ENCODE measurements around the gene PLEKHH3. TPM values are rescaled to one million over a fixed set of nuclear protein-coding genes. Genes with fewer than 3 reads are reported as not detected.

The PLEKHH3 gene
- total RNA-seq, 3 donors from 2014 or later (not counting 1 experiment from before 2014, with no cell fraction given), result 0.14 to 1.8 (median 0.26) TPM

GRCh38 chr17:42673266-42673884 lies 3.4 kb downstream of the PLEKHH3 start:
- Mint-ChIP-seq H3K27me3 (ENCODE audit: low read depth in 2 of 2) (peaks cover 15 to 46% of the 10 kb centered on the region in 2 donors), H3K27ac (no peak overlapping the region), H3K9me3 (no peaks in the 10 kb centered on the region), H3K36me3 (no peaks in the 10 kb centered on the region), H3K4me1 (peaks cover 18 to 53% of the 10 kb centered on the region in 2 donors), H3K4me3 (no peak overlapping the region)
- Histone ChIP-seq H3K36me3 (ENCODE audit: control insufficient read depth, insufficient read depth, low read length) (no peaks in the 10 kb centered on the region), H3K4me3 (ENCODE audit: low read length) (no peak overlapping the region), H3K9me3 (ENCODE audit: control insufficient read depth, insufficient read depth, low read length) (no peaks in the 10 kb centered on the region), H3K4me1 (ENCODE audit: control insufficient read depth, insufficient read depth, low read length) (peaks cover 58% of the 10 kb centered on the region), H3K27ac (ENCODE audit: low read length) (no peak overlapping the region), H3K27me3 (ENCODE audit: control insufficient read depth, insufficient read depth, low read length) (peaks cover 51% of the 10 kb centered on the region)
- DNase-seq, result no peak
- WGBS (ENCODE audit: insufficient coverage), result 38% methylated on average over 29 of the region's 30 CpGs
- ATAC-seq, result no peak
- intact Hi-C loops (cut with micrococcal nuclease), result no loop called here
- no peak for TF ChIP-seq CTCF (IDR thresholded peaks at IDR 0.05)

GRCh38 chr17:42672038-42672437 lies 4.8 kb downstream of the PLEKHH3 start:
- Mint-ChIP-seq H3K27ac (no peak overlapping the region), H3K27me3 (ENCODE audit: low read depth in 2 of 2) (peaks cover 15 to 45% of the 10 kb centered on the region in 2 donors), H3K36me3 (no peaks in the 10 kb centered on the region), H3K4me1 (peaks cover 14 to 47% of the 10 kb centered on the region in 2 donors), H3K9me3 (no peaks in the 10 kb centered on the region), H3K4me3 (no peak overlapping the region)
- Histone ChIP-seq H3K4me1 (ENCODE audit: control insufficient read depth, insufficient read depth, low read length) (peaks cover 46% of the 10 kb centered on the region), H3K9me3 (ENCODE audit: control insufficient read depth, insufficient read depth, low read length) (no peaks in the 10 kb centered on the region), H3K4me3 (ENCODE audit: low read length) (no peak overlapping the region), H3K27me3 (ENCODE audit: control insufficient read depth, insufficient read depth, low read length) (peaks cover 51% of the 10 kb centered on the region), H3K27ac (ENCODE audit: low read length) (no peak overlapping the region), H3K36me3 (ENCODE audit: control insufficient read depth, insufficient read depth, low read length) (no peaks in the 10 kb centered on the region)
- ATAC-seq (no peak), DNase-seq (no peak)
- TF ChIP-seq CTCF (IDR thresholded peaks at IDR 0.05), result no peak
- intact Hi-C loops (cut with micrococcal nuclease), result no loop called here
- 78% methylated on average over 28 of the region's 28 CpGs for WGBS (ENCODE audit: insufficient coverage)

- peak in 1 of 2 donors; percentile 32 for DNase-seq
- no peaks in the 10 kb centered on the region for H3K9me3 Mint-ChIP-seq
- peaks cover 15 to 43% of the 10 kb centered on the region in 2 donors for H3K27me3 Mint-ChIP-seq (ENCODE audit: low read depth in 2 of 2)
- peak overlapping the region in 1 of 2 donors; percentile 35 for H3K27ac Mint-ChIP-seq
- Histone ChIP-seq H3K36me3 (ENCODE audit: control insufficient read depth, insufficient read depth, low read length) (no peaks in the 10 kb centered on the region), H3K27me3 (ENCODE audit: control insufficient read depth, insufficient read depth, low read length) (peaks cover 44% of the 10 kb centered on the region), H3K4me1 (ENCODE audit: control insufficient read depth, insufficient read depth, low read length) (peaks cover 37% of the 10 kb centered on the region), H3K4me3 (ENCODE audit: low read length) (no peak overlapping the region), H3K9me3 (ENCODE audit: control insufficient read depth, insufficient read depth, low read length) (no peaks in the 10 kb centered on the region), H3K27ac (ENCODE audit: low read length) (no peak overlapping the region)
- H3K4me3 Mint-ChIP-seq, result peak overlapping the region; percentile 67
- intact Hi-C loops (cut with micrococcal nuclease), result no loop called here
- H3K4me1 Mint-ChIP-seq, result peaks cover 11 to 37% of the 10 kb centered on the region in 2 donors
- H3K36me3 Mint-ChIP-seq, result no peaks in the 10 kb centered on the region
- no peak for ATAC-seq
- 26% methylated on average over 50 of the region's 50 CpGs for WGBS (ENCODE audit: insufficient coverage)
- no peak for TF ChIP-seq CTCF (IDR thresholded peaks at IDR 0.05)
Observed at GRCh38 chr17:42670789-42671657, 5.8 kb downstream of the PLEKHH3 start.
